Stimulated activated memory B cell treated with anti-CD40 and anti-IgM and Interleukin-4, amounts not matched to agents 10 μg/mL and 1 μg/mL and 100 μg/mL, for 72 hours (primary cell): ENCODE results near the gene GJD3.

Experiments
- ATAC-seq: fragments of 150-1000 bp; cut with Tn5 transposase; 2 replicates; pipeline ENCODE4 v1.10.0; 2021
- H3K27ac Mint-ChIP-seq: one replicate; pipeline ENCODE4 v1.8.0; 2022; ENCODE audit warnings: mild to moderate bottlenecking, mixed read lengths
- H3K27me3 Mint-ChIP-seq: one replicate; pipeline ENCODE4 v1.8.0; 2022; ENCODE audit warnings: mixed read lengths
- H3K36me3 Mint-ChIP-seq: one replicate; pipeline ENCODE4 v1.8.0; 2022; ENCODE audit warnings: mixed read lengths
- H3K4me1 Mint-ChIP-seq: one replicate; pipeline ENCODE4 v1.8.0; 2022; ENCODE audit warnings: mixed read lengths
- H3K4me3 Mint-ChIP-seq: one replicate; pipeline ENCODE4 v1.8.0; 2022; ENCODE audit warnings: mild to moderate bottlenecking, moderate library complexity, mixed read lengths
- H3K9me3 Mint-ChIP-seq: one replicate; pipeline ENCODE4 v1.8.0; 2022; ENCODE audit warnings: mixed read lengths

The GJD3 gene

DNA sequence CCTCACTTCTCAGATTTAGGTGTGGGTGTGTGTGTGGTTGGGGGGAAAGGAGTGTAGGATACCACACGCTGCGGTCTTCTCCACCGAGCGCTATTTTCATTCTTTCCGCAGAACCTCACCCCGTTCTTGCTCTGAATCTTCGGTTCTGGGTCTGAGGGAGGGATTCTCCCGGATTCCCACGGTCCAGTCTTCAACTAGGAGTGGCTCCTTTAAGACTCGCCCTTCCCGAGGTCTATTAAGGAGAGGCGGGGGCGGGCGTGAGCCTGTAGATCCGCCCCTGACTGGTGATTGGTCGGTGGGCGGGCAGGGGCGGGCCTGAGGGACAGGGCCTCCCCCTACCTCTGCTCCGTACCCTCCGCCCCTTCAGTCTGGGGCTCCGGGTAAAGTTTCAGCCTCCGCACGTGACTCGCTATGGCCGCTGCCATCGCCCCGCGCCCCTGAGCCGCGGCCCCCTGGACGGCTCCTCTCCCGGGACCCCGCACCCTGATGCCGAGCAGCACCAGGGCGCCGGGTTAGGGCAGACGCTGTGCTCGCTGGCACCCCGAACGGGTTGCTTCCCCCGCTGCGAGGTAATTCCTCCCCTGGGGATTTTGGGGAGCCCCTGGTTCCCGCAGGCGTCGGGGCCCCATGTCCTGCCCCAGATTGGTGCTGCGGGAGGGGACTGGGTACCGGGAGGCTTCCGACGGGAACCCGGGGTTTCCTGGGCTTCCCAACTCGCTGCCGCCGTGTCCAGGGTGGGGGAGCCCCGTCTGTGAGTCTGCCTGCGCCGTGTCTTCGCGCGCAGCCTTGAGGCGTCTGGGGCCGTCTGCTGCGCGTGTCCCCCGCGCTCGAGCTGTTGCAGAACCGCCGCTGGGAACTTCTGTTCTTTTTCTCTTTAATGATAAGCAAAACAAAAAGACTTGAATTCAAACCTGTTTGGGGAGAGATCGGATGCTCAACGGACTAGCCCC, 46.4 kb downstream of the GJD3 start:
- H3K36me3 Mint-ChIP-seq: no peaks in the 10 kb centered on the region
- peak; percentile 86 for ATAC-seq
- no peaks in the 10 kb centered on the region for H3K9me3 Mint-ChIP-seq

DNA sequence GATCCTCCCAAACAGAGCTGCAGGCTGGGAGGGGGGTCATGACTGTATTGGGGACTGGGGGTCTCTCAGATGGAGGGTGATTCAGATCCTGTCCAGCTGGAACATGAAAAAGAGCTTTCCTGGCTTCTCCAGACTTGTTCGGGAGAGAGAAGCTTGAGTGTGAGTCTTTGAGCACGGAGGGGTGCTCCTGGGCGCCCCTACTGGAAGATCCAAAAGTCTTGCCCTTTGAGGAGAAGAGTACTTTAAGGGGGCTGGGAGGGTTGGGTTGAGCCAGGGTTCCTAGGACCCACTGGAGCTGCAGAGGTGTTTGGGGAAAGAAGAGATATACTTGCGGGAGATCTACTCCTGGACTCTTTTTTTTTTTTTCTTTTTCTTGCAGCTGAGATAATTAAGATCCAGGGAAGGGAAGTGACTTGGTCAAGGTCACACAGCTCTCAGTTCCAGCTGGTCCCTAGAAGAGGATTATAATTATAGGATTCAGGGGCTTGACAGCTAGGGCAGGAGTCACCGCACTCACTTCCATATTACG, 47.1 kb downstream of the GJD3 start:
- peak overlapping the region; percentile 98 for H3K27ac Mint-ChIP-seq
- H3K9me3 Mint-ChIP-seq: no peaks in the 10 kb centered on the region
- H3K4me1 Mint-ChIP-seq: peaks cover 52% of the 10 kb centered on the region
- peak overlapping the region; percentile 82 for H3K4me3 Mint-ChIP-seq
- ATAC-seq: no peak
- no peaks in the 10 kb centered on the region for H3K27me3 Mint-ChIP-seq
- H3K36me3 Mint-ChIP-seq: no peaks in the 10 kb centered on the region

More for the DNA sequence above, 46.4 kb downstream of the GJD3 start:
- peak overlapping the region; percentile 98 for H3K27ac Mint-ChIP-seq
- H3K4me1 Mint-ChIP-seq: peaks cover 57% of the 10 kb centered on the region
- H3K27me3 Mint-ChIP-seq: no peaks in the 10 kb centered on the region
- H3K4me3 Mint-ChIP-seq: peak overlapping the region; percentile 82

DNA sequence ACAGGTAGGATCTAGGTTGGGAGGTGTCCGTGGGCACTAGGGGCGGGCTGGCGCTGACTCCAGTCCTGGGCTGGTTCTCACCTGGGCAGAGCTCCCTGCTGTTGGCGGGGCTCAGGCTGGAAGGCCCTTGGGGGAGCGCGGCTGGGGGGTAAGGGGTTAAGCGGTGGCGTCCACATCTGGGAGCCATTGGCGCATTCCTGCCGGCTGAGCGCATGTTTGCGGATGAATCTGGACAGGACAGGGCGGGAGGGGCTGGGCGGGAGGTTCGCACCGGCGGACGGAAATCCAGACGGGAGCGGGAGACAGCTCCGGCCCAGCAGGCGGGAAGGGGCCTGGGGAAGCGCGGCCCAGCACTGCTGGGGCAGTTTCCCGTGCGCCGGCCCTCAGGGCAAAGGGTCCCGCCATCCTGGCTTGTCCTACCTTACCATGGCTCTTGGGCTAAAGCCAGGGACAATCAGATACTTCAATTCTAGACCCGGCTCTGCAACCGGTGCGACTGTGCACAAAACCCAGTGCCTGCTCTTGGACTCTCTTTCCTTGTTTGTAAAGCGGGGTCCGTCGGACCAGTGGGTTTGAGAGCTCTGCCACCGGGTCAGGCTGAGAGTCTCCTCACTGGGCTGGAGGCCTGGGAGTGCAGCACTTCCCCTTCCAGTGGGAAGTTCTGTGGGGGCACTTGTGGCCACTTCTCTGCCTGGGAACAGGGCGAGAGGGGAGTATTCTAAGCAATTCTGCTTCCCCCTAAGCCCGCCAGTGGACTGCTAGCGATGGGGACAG, 47.8 kb downstream of the GJD3 start:
- Mint-ChIP-seq H3K27ac (no peak overlapping the region), H3K9me3 (no peaks in the 10 kb centered on the region), H3K27me3 (no peaks in the 10 kb centered on the region), H3K4me3 (peak overlapping the region; percentile 43), H3K4me1 (peaks cover 46% of the 10 kb centered on the region), H3K36me3 (no peaks in the 10 kb centered on the region)
- ATAC-seq: no peak

DNA sequence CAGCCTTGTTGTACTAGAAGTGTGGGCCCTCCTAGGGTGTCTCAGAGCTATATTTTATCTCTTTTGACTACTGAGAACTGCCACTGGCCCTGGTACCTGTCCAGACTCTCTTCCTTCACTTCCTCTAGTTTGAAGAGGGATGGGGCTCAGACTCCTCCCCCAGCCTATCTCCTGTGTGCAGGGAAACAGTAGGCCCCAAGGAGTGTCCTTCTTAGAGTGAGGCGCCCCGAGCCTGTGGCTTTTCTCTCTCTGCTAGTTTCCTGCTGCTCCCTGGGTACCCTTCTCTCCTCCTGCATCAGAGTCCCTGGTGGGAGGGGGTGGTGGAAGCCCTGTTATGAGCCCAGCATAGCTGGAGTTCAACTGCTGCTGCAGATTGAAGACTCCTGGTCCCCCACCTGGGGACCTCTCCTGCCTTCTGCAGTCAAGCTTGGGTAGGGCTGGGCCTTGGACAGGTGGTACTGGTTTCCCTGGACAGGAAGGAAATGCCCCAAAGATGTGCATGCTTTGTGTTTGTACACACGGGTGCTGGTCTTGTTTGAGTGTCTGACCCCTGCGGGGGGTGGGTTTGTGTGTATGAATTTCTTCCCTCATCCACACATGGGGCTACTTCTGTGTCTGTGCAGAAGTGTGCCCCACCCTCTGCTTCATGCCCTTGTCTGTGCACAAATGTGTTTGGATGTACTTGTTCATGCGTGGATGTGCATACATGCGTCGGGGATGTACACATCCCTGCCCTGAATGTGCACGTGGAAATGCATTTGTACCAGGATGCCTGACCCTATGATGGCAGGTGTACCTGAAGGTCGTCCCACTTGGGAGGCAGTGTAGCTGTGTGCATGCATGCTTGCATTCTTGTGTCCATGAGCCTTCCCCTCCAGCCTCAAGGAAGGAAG, 48.6 kb downstream of the GJD3 start:
- Mint-ChIP-seq H3K27me3 (no peaks in the 10 kb centered on the region), H3K27ac (no peak overlapping the region), H3K9me3 (no peaks in the 10 kb centered on the region), H3K4me1 (peaks cover 38% of the 10 kb centered on the region), H3K36me3 (no peaks in the 10 kb centered on the region), H3K4me3 (peak overlapping the region; percentile 7)
- ATAC-seq: no peak

DNA sequence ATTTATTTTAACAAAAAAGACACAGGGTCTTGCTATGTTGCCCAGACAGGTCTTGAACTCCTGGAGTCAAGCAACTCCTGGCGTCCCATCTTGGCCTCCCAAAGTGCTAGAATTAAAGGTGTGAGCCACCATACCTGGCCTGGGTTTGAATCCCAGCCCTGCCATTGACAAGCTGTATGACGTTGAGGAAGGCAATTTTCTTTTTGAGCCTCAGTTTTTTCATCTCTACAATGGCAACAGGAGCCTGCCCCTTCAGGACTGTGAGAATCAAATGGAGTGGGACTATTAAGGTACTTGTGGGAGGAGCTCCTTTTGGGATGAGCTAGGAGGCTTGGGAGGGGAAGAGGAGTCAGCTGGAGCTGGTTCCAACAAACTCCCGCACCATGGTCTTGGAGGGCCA, 49.3 kb downstream of the GJD3 start:
- Mint-ChIP-seq H3K9me3 (no peaks in the 10 kb centered on the region), H3K27ac (peak overlapping the region; percentile 65), H3K4me3 (no peak overlapping the region), H3K4me1 (peaks cover 30% of the 10 kb centered on the region), H3K36me3 (no peaks in the 10 kb centered on the region), H3K27me3 (no peaks in the 10 kb centered on the region)
- no peak for ATAC-seq

DNA sequence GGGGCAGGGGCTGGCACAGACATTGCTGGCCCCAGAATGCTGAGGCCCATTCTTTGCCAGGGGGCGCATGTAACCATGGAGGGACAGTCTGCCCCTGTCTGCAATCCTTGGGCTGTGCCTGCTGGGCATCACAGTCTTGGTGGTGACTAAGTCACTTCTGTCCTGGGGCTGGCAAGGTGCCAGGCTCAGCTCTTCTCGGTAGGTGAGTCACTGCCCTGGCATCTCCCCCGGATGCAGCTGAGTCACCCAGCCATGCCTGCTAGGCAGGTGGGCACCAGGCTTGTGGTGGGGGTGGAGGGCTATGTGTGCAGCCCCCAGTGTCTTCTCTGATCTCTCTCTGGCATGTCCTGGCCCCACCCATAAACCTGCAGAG, 50.0 kb downstream of the GJD3 start:
- Mint-ChIP-seq H3K27me3 (no peaks in the 10 kb centered on the region), H3K4me3 (peak overlapping the region; percentile 16), H3K4me1 (peaks cover 24% of the 10 kb centered on the region), H3K27ac (peak overlapping the region; percentile 65), H3K9me3 (no peaks in the 10 kb centered on the region), H3K36me3 (no peaks in the 10 kb centered on the region)
- peak; percentile 57 for ATAC-seq

DNA sequence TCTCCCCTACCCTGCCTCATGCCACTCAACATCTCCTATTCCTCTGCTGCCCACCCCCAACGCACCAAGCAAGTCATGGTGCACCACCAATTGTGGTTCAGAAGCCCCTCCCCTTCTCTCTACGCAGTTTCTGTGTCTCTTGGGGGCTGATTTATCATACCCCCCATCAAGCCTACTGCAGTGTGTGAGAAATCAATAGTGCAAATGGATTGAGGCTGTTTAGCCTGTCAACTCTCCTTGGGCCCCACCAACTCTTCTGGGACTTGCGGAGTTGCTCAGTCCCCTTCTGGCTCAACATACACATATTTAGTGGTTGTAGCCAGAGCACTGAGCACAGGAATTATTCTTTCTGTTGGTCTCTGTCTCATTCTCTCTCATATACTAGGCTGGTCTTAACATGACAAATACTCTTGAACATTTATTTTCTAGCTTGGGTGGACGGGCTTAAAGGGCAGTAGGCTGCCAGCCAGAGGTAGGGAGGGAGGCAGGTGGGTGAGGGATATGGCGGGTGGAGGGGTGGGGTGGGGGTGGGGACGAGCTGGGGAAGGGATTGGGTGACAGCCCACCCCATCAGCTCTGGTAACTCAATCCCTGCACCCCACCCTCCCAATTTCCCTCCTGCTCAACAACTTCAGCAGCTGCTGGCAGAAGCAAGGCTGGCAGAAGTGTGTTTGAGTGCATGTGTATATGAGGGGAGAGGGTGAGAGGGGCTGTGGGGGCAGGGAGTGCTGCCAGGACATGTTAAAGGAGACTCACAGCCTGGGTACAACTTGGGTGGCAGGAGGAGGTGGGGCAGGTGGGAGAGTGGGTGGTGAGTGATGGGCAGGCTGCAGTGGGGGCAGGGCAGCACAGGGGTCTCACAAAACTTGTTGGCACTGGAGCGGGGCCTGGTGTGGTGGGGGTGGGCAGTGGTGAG, 50.6 kb downstream of the GJD3 start:
- Mint-ChIP-seq H3K27ac (peak overlapping the region; percentile 65), H3K36me3 (no peaks in the 10 kb centered on the region), H3K4me1 (peaks cover 18% of the 10 kb centered on the region), H3K9me3 (no peaks in the 10 kb centered on the region), H3K27me3 (no peaks in the 10 kb centered on the region), H3K4me3 (no peak overlapping the region)
- ATAC-seq: no peak
